HL-60 (cell line): ENCODE measurements around the gene SPACA4.

Experiments
- POLR2AphosphoS5 ChIP-seq: IDR thresholded peaks from 2 replicates; pipeline ENCODE4 v1.6.1; 2012; ENCODE audit warnings: low read depth
- TF ChIP-seq, protein P1 (sequence below): IDR thresholded peaks from one replicate; pipeline ENCODE4 v1.5.1; 2011; ENCODE audit warnings: low read length, control low read depth, inconsistent platforms; ENCODE audit not compliant: insufficient read depth
- TF ChIP-seq, protein P2 (sequence below): IDR thresholded peaks from 2 replicates; pipeline ENCODE4 v1.6.1; 2012; ENCODE audit warnings: low read depth; ENCODE audit not compliant: insufficient replicate concordance

DNA sequence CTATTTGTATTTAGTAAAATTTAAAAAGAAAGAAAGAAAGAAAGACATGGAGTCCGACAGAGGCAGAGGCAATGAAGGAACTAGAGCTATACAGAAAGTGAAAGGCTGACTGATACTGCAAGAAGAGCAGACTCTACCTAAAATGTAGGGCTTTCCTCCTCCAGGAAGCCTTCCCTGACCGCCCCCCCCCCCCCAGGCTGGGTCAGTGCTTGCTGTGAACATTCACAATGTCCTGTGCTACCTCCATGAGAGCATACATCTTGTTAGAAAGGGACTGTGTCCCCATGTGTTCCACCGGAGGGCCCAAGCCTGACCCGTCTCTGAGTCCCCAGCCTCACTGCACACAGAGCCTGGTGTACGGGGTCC lies 45.1 kb downstream of the SPACA4 start:
- TF ChIP-seq, protein P1, sequence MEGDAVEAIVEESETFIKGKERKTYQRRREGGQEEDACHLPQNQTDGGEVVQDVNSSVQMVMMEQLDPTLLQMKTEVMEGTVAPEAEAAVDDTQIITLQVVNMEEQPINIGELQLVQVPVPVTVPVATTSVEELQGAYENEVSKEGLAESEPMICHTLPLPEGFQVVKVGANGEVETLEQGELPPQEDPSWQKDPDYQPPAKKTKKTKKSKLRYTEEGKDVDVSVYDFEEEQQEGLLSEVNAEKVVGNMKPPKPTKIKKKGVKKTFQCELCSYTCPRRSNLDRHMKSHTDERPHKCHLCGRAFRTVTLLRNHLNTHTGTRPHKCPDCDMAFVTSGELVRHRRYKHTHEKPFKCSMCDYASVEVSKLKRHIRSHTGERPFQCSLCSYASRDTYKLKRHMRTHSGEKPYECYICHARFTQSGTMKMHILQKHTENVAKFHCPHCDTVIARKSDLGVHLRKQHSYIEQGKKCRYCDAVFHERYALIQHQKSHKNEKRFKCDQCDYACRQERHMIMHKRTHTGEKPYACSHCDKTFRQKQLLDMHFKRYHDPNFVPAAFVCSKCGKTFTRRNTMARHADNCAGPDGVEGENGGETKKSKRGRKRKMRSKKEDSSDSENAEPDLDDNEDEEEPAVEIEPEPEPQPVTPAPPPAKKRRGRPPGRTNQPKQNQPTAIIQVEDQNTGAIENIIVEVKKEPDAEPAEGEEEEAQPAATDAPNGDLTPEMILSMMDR = no peak
- no peak for TF ChIP-seq POLR2AphosphoS5
- TF ChIP-seq, protein P2, sequence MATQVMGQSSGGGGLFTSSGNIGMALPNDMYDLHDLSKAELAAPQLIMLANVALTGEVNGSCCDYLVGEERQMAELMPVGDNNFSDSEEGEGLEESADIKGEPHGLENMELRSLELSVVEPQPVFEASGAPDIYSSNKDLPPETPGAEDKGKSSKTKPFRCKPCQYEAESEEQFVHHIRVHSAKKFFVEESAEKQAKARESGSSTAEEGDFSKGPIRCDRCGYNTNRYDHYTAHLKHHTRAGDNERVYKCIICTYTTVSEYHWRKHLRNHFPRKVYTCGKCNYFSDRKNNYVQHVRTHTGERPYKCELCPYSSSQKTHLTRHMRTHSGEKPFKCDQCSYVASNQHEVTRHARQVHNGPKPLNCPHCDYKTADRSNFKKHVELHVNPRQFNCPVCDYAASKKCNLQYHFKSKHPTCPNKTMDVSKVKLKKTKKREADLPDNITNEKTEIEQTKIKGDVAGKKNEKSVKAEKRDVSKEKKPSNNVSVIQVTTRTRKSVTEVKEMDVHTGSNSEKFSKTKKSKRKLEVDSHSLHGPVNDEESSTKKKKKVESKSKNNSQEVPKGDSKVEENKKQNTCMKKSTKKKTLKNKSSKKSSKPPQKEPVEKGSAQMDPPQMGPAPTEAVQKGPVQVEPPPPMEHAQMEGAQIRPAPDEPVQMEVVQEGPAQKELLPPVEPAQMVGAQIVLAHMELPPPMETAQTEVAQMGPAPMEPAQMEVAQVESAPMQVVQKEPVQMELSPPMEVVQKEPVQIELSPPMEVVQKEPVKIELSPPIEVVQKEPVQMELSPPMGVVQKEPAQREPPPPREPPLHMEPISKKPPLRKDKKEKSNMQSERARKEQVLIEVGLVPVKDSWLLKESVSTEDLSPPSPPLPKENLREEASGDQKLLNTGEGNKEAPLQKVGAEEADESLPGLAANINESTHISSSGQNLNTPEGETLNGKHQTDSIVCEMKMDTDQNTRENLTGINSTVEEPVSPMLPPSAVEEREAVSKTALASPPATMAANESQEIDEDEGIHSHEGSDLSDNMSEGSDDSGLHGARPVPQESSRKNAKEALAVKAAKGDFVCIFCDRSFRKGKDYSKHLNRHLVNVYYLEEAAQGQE = no peak
